HG03175 (cell line): Measurements from ENCODE around the gene ARF1.
A peak's percentile ranks its signal among the peaks of the same experiment; 100 is the strongest.

Experiments
- ATAC-seq: cut with Tn5 transposase; IDR thresholded peaks from one replicate; pipeline ENCODE4 v1.9.1; 2021; ENCODE audit warnings: mild to moderate bottlenecking, moderate library complexity; ENCODE audit not compliant: unreplicated experiment

Gene ARF1

GRCh38 chr1:228117335-228117734, 34.8 kb downstream of the ARF1 start:
- ATAC-seq = no peak

- ATAC-seq = no peak
These were observed 35.5 kb downstream of the ARF1 start for GRCh38 chr1:228118040-228118439.

GRCh38 chr1:228120351-228120750, 37.8 kb downstream of the ARF1 start:
- ATAC-seq = no peak

GRCh38 chr1:228120857-228121489, 38.5 kb downstream of the ARF1 start:
- ATAC-seq = no peak

GRCh38 chr1:228122921-228123441, 40.5 kb downstream of the ARF1 start:
- no peak for ATAC-seq

GRCh38 chr1:228123505-228123904, 41.0 kb downstream of the ARF1 start:
- no peak for ATAC-seq

GRCh38 chr1:228125185-228125584, 42.7 kb downstream of the ARF1 start:
- ATAC-seq = no peak

GRCh38 chr1:228131766-228132165, 49.3 kb downstream of the ARF1 start:
- no peak for ATAC-seq

- ATAC-seq = no peak
These were observed 52.1 kb downstream of the ARF1 start for GRCh38 chr1:228134591-228134990.

- ATAC-seq = no peak
These were observed 54.4 kb downstream of the ARF1 start for GRCh38 chr1:228136901-228137300.

- ATAC-seq = no peak
These were observed 57.0 kb downstream of the ARF1 start for GRCh38 chr1:228139406-228139930.

- ATAC-seq = peak; percentile 89
These were observed 57.6 kb downstream of the ARF1 start, which contains the start of gene GUK1 for GRCh38 chr1:228139931-228140723. Gene GUK1, plus strand, starts transcription at chr1:228140279. Its CDS starts 24 bp downstream, at chr1:228140303.

- no peak for ATAC-seq
These were observed 58.3 kb downstream of the ARF1 start for GRCh38 chr1:228140724-228141225.

GRCh38 chr1:228141226-228142044, 58.9 kb downstream of the ARF1 start:
- ATAC-seq = no peak

- no peak for ATAC-seq
These were observed 59.7 kb downstream of the ARF1 start for GRCh38 chr1:228142155-228142691.

- no peak for ATAC-seq
These were observed 60.2 kb downstream of the ARF1 start for GRCh38 chr1:228142701-228143136.

GRCh38 chr1:228143480-228144192, 61.1 kb downstream of the ARF1 start:
- ATAC-seq = no peak

GRCh38 chr1:228144193-228144992, 61.9 kb downstream of the ARF1 start:
- ATAC-seq = no peak

GRCh38 chr1:228144993-228145343, 62.5 kb downstream of the ARF1 start:
- ATAC-seq = no peak
